DND-41 (cell line): ENCODE data around the gene TMEM119.

ENCODE experiments used
- EZH2 ChIP-seq: IDR thresholded peaks from 3 replicates; pipeline ENCODE4 v1.6.1; 2012; ENCODE audit warnings: borderline replicate concordance, low read depth, mild to moderate bottlenecking, moderate library complexity, low read length, inconsistent platforms; ENCODE audit not compliant: severe bottlenecking
- TF ChIP-seq, protein P1 (sequence below): IDR thresholded peaks from 2 replicates; pipeline ENCODE4 v1.5.1; 2012; ENCODE audit warnings: borderline replicate concordance, low read length, moderate library complexity, mild to moderate bottlenecking; ENCODE audit not compliant: poor library complexity, severe bottlenecking; ENCODE audit errors: extremely low read depth

DNA sequence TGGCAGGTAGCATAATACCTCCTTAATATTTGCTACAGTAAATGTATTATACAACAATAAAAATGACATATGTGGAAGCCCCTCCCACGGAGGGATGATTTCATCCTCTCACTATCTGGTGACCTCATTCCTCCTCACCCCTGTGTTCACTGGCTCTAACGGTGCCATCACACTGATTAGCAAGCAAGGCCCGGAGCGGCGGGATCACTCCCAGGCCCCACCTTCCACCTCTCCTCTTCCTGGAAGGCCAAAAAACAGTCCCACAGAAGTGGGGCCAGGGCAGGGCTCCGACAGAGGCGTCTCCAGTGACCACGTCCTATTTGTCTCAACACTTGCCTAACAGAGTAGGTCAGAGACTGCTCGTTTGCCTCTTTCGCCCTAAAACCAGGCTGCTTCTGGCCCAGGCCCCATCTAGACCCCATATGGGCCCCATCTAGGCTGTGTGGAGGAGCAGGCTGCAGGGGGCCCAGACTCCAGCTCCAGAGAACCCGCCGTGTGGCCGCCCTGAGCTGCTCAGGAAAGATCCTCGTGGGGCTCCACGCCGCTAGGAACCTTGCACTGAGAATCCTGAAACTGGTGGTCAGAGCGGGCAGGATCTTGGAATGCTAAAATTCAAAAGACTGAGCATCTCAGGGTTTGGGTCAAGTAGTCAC is 32.1 kb upstream of the TMEM119 start:
- TF ChIP-seq, protein P1, sequence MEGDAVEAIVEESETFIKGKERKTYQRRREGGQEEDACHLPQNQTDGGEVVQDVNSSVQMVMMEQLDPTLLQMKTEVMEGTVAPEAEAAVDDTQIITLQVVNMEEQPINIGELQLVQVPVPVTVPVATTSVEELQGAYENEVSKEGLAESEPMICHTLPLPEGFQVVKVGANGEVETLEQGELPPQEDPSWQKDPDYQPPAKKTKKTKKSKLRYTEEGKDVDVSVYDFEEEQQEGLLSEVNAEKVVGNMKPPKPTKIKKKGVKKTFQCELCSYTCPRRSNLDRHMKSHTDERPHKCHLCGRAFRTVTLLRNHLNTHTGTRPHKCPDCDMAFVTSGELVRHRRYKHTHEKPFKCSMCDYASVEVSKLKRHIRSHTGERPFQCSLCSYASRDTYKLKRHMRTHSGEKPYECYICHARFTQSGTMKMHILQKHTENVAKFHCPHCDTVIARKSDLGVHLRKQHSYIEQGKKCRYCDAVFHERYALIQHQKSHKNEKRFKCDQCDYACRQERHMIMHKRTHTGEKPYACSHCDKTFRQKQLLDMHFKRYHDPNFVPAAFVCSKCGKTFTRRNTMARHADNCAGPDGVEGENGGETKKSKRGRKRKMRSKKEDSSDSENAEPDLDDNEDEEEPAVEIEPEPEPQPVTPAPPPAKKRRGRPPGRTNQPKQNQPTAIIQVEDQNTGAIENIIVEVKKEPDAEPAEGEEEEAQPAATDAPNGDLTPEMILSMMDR, result peak; percentile 4
- TF ChIP-seq EZH2, result no peak
